HG03045 (cell line): ENCODE measurements around the gene MRPL24.
"Not testable (repeated sequence)": the region's sequence is repeated elsewhere in the genome, so short reads cannot be mapped to it uniquely, and the experiment has no call there.

Experiments used
- ATAC-seq: cut with Tn5 transposase; IDR thresholded peaks from one replicate; pipeline ENCODE4 v1.9.1; 2021; ENCODE audit warnings: mild to moderate bottlenecking, moderate library complexity; ENCODE audit not compliant: unreplicated experiment

MRPL24 gene

DNA sequence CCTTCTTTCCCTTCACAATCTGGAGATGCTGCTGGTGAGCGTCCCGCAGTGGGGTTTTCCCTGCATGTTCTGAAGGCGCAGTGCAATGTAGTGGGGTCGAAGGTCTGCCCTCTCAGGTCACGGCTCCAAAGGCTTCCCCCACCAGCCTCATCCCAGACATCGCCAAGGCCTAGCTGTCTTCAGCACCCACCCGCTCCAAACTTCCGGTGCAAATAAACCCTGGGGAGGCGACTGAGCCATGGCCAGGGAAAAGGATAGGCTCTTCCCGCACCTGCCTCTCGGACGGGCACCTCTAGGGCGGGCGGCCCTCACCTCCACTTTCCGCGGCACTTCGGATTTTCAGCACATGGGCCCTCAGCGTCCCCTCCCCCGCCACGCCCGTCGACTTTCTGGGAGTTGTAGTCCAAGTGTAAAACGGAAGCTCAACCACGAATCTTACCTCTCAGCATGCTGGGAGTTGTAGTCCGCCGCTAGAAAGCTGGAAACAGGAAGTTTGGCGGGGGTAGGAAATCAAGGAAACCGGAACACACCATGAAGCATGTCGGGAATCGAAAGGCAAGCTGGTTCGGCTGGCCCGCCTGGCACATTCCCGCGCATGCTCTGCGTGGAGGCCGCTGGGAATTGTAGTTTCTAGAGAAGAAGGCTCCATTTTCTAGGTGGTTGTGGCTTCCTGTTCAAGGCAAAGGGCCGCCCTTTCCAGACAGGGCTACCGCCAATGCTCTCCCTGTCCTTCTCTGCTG lies at the start of gene MRPL24:
Gene MRPL24, minus strand, starts transcription at position 348 of the 740 bp plus-strand sequence. CDS start 2,384 bp downstream, outside the sequence.
- peak; percentile 76 for ATAC-seq

DNA sequence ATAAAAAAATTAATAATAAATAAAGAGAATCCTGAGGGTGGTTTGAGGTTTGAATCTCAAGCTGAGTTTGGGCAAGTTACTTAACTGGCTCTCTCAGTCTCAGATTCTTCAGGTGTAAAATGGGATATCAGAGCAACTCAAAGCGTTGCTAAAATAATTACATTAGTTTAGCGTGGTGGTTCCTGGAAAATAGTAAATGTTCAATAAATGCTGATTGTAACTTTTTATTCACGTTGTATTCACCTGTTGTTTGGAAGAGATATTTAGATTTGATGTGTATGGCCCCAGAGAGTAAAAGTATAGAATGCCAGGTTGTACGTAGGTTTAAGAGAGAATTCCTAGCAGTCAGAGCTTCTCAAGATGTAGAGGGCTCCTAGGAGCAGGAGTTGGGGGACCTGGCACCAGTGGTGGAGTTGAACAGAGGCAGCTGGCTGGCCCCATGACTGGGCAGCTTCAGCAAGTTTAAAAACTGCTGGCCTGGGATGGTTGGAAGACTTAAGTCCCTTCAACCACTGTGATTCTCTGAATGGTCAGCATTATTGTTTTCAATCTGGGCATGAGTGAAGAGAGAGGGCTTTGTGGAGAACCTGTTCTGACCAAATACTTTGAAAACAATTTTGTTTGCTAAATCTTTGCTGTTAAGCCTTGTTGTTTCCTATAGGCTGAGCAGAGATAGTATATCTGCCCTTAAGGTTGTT lies 48.9 kb upstream of the MRPL24 start:
- no peak for ATAC-seq

DNA sequence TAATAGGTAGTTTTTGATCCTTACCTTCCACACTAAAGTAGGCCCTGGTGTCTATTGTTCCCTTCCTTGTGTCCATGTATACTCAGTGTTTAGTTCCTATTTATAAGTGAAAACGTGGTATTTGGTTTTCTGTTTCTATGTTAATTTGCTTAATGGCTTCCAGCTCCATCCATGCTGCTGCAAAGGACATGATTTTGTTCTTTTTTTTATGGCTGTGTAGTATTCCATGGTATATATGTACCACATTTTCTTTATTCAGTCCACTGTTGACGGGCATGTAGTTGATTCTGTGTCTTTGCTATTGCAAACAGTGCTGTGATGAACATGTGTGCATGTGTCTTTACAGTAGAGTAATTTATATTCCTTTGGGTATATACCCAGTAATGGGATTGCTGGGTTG lies 47.2 kb upstream of the MRPL24 start:
- no peak for ATAC-seq

DNA sequence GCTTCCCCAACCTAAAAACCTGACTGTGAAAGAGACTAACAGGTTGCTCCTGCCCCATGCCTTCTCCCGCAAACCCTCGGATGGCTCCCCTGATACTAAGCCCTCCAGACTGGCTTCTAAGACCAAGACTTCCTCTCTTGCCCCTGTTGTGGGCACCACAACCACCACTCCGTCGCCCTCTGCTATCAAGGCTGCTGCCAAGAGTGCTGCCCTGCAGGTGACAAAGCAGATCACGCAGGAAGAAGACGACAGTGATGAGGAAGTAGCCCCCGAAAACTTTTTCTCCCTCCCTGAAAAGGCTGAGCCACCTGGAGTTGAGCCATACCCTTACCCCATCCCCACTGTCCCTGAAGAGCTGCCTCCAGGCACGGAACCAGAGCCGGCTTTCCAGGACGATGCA lies 45.8 kb upstream of the MRPL24 start:
- ATAC-seq: no peak

DNA sequence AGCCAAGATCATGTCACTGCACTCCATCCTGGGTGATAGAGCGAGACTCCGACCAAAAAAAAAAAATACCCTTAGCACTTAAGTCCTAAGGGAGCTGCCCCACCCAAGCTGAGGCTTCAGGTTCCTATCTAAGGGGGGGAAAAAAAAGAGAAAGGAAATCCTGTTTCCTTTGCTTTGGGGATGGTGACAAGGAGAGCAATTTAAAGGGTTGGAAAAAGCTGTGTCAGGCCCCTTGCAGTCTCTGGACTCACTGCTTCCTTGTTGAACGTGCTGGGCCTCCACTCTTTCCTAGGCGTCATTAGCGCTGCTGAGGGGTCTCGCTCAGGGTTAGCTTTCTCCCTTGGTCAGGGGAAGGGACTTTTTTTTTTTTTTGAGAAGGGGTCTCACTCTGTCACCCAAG lies 44.6 kb upstream of the MRPL24 start:
- no peak for ATAC-seq

DNA sequence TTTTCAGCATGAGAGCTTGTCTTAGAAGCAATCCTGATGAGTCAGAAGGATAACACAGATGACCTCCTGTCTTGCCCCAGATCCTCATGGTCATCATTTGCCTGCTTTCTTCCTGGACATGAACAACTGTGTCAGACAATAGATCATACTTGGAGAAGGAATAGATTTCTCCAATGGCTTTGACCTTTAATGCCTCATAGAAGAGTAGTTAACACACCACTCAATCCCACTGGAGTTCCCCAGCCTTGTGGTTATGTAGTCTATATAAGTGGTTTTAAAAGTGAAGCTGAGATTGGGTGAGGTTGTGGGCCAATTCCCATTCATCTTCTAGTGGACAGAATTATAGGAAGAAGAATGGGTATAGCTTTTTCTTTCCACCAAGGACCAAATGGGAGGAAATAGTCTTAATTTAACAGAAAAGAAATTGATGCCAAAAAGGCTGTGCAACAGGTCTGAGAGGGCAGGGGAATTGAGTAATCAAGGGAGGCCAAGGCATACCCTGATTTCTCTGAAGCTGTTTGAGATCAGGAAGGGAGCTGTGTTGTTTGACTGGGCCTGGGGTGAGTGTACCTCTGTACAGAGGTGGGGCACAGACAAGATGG lies 40.8 kb upstream of the MRPL24 start:
- ATAC-seq: no peak

DNA sequence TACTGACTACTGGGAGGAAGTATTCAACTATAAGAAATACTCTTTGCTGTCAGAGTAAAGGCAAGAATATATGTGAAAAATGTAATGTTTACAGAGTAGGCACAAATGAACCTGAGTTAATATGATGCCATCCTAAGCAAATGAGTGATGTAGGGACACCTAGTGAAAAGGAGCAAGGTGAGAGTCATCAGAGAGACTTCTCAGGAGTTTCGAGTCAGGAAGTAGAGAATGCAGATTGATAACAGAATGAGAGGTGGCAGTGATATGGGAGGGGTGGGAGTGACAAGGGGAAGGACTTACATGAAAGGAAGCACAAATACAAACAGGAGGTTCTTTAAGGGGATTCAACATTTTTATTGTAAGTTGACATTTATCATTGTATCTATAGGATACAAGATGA lies 36.7 kb upstream of the MRPL24 start:
- ATAC-seq: no peak

DNA sequence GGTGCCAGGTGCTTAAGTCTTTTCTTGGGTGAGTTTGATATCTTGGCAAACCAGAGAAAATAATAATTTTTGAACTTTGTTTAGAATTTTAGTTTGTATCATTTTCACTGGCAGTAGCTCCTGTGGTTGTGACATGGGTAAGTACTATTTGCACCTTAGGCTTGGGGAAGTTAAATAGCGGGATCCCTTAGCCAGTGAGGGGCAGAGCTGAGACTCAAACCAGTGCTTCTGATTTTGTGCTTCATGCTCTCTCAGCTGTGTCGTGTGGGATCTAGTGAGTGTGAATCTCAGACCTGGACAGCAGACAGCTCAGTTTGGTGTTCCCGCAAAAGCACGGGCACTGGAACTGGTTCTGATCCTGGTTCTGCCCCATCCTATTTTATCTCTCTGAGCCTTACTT lies 36.1 kb upstream of the MRPL24 start:
- ATAC-seq: no peak

DNA sequence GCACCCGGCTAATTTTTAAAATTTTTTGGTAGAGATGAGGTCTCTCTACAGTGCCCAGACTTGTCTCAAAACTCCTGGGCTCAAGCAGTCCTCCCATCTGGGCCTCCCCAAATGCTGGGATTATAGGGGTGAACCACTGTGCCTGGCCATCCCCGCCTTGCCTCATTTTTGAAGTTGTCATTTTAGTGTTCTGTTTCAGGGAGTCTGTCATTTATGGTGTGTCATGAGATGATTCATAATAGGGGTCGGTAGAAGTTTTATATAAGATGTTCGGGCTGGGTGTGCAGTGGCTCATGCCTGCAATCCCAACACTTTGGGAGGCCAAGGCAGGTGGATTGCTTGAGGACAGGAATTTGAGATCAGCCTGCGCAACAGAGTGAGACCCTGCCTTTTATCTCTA lies 34.9 kb upstream of the MRPL24 start:
- ATAC-seq: no peak

DNA sequence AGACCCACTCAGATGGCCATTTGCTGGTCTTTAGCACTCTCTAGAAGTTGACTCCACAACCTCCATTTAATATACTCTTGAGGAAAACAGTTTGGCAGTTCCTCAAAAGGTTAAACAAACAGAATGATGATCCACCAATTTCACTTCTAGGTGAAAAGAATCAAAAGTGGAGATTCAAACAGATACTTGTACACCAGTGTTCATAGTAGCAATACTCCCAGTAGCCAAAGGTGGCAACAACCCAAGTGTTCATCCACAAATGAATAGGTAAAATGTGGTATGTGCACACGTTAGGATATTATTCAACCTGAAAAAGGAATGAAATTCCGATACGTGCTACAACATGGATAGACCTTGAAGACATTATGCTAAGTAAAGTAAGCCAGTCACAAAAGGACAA lies 32.7 kb upstream of the MRPL24 start:
- no peak for ATAC-seq

DNA sequence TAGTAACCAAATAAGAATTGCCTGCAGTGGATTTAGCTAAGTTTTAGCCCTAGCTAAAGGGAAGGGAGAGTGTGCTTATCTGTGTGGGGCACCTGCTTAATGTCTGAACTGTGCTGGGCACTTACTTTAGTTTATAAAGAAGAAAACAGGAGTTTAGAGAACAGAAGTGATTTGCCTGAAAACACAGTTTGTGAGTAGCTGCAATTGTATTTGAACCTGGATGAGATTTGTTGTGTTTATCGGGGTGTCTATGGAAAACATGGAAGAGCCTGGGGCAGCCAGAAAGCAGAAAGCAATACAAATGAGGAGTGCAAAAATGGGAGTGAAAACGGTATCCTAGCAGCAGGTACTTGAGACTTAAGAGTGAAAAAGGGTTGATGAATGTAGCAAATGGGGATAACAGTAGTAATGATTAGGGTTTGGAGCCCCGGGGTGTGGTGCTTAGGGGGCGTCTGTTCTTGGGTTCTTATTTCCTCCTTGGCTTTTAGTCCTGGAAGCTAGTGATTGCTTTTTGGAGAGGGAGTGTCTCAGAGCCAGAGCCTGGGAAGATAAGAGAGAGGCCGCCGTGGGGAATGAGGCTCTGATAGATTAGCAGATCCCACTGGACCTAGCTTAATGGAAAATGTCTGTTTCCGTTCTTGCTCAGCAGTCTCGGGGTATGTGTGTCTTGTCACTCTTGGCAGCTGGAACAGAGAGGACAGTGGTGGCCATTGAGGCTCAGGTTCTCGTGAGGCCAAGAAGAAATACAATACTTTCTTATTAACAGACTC lies 32.0 kb upstream of the MRPL24 start:
- ATAC-seq: no peak

DNA sequence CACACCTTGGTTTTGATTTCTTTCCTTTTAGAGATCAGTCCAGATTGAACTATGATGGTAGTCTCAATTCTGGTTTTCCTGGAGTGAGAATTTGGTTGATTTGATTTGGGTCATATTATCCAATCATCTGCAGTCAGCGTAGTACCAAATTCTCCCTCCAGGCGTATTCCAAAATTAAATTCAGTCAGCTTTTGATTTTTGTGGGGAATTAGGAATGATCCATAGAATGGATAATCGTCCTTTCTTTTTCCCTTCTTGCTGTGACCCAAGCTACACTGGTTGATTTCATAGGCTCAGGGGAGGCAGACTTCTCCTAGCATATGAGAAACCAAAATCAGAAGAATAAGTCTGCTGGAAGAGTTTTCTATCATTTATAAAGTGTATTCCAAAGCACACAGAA lies 31.3 kb upstream of the MRPL24 start:
- no peak for ATAC-seq

DNA sequence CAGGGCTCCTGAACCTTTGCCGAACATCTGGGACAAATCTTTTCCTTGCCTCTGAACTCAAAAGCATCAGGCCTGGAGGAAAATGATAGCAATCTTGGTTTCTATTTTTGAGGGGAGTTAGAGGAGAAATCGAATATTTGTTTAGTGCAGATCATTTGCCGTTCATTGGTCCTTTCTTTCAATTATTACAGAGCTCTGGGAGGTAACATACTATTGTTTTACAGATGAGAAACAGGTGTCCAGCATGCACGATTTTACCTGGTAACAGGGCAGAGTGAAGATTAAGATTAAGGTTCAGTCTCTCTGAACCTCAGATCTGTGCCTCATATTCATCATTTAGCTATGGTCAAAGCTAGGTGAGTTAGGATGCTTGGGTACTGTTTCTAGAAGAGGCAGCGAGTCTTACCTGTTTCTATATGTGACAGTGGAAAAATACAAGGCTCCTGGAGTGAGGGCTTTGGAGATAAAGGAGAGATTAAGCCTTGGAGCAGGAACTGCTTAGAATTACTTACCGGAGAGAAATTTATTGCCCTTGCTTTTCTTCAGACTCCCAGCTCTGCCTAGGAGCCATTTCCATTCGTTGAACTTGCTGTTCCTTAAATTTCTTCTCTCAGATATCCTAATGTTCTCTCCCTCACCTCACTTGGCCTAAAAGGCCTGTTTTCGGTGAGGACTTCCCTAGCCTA lies 27.9 kb upstream of the MRPL24 start:
- no peak for ATAC-seq

DNA sequence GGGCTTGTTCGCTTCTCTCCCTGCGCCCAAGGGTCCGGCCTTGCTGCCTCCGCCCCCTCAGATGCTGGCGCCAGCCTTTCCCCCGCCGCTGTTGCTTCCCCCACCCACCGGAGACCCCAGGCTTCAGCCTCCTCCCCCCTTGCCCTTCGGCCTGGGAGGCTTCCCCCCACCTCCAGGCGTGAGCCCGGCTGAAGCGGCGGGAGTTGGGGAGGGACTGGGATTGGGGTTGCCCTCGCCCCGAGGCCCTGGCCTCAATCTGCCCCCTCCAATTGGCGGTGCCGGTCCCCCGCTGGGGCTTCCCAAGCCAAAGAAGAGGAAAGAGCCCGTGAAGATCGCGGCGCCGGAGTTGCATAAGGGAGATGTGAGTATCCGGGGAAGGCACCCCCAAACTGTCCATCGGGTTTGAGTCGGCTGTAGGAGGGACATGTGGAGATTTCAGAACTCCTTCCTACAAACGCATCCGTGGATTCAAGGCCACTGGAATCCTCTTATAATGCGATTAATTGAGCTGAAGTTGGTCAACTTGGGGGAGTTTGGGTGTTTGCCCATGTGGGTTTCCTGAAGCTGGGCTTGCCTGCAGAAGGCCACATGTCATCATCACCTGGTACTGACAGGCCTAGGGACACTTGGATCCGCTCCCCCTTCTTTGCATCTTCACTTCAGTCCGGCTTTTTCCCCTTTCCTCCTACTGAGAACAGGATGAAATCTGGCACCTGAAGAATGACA lies 27.2 kb upstream of the MRPL24 start:
- ATAC-seq: peak; percentile 8

DNA sequence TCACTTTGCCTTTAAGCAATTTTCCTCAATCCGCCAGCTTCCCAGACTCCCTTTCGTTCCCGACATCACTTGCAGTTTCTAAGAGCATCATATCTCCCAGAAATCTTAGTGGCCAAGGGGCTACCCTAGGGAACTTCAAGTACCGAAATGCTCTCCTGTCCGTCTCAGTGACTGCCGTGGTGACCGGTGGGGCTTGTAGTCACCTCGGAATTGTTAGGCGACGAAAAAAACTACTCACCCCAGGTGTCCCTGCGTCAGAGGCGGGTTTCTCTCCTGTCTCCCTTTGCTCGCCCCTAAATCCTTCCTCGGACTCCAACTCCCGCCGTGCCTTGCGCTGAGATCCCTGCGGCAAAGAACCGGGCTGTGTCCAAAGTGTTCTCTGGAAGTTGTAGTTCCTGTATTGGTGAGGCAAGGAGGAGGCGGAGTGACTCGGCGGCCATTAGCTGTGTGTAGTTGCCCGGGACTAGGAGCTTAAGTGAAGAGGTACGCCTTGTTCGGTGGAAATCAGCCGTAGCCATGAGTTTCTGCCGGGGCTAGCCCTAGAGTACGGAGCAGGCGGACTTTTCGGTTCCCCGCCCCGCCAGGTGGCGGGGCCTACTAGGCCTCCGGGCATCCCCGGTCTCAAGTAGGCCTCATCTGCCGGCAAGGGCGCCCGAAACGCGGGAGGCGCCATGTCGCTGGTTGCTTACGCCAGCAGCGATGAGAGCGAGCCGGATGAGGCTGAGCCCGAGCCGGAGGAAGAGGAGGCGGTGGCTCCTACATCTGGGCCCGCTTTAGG lies 26.4 kb upstream of the MRPL24 start, which contains the start of gene PRCC:
Gene PRCC, plus strand, starts transcription at position 435 of the 778 bp plus-strand sequence. Its CDS starts 237 bp downstream, at position 672.
- peak; percentile 88 for ATAC-seq

DNA sequence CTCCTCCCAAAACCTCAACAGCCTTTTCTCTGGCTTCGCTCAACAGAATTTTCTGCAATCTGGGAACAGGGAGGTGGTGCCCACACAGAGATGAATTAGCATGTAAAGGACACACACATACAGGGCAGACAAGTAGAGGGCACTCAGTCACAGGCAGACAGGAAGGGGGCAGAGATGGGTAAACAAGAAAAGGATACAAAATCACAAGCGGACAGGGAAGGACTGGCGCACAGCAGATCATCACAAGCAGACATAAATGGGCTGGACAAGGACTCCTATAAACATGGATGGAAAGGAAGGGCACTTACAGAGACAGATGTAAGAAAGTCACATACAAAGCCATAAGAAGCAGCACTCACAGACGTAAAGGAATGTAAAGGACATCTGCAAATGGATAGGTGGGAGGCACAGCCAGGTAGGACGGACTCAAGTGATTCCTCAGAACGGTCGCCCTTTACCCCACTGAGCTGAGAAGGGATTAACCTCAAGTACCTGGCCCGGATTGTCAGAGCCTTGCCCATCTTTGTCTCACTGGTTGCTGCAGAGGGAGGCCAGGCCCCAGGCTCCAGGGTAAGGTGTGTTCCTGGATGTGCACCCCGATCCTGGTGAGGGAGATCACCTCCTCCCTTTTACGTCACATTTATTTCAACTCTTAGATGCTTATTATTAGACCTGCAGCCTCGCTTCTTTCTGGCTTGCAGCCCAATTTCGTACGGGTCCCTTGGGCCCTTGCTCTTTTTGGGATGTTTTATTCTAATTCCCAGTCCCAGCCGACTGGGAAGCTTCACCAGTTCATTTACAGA lies 25.6 kb upstream of the MRPL24 start:
- peak; percentile 8 for ATAC-seq

DNA sequence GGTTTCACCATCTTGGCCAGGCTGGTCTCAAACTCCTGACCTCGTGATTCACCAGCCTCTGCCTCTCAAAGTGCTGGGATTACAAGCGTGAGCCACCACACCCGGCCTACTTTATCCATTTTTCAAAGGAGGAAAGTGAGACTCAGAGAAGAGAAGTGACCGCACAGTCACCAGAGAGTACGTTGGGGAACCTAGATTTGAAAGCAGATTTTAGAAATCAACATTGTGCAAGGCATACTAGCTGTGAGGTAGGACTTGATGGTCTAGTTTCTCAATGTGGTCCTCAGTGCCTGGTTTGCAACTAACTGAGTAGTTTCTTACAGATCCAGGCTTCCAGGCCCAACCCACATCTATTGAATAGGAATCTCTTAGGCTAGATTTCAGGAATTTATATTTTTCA lies 24.8 kb upstream of the MRPL24 start:
- ATAC-seq: no peak

DNA sequence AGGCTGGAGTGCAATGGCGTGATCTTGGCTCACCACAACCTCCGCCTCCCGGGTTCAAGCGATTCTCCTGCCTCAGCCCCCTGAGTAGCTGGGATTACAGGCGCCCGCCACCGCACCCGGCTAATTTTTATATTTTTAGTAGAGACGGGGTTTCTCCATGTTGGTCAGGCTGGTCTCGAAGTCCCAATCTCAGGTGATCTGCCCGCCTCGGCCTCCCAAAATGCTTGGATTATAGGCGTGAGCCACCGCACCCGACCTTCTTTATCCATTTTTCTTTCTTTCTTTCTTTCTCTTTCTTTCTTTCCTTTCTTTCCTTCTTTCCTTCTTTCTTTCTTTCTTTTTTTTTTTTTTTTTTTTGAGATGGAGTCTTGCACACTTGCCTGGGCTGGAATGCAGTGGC lies 24.2 kb upstream of the MRPL24 start:
- ATAC-seq: not testable (repeated sequence)

DNA sequence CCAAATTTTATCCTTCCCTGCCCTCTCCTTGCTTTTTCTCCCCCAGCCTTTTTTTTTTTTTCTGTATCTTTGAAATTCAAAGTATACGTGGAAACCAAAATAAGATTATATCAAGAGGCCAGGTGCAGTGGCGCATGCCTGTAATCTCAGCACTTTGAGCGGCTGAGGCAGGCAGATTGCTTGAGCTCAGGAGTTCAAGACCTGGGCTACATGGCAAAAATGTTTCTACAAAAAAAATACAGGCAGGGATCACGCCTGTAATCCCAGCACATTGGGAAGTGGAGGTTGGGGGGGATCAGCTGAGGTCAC lies 19.9 kb upstream of the MRPL24 start:
- no peak for ATAC-seq
